ENCODE measurements around the gene IGSF9.

Gene IGSF9

DNA sequence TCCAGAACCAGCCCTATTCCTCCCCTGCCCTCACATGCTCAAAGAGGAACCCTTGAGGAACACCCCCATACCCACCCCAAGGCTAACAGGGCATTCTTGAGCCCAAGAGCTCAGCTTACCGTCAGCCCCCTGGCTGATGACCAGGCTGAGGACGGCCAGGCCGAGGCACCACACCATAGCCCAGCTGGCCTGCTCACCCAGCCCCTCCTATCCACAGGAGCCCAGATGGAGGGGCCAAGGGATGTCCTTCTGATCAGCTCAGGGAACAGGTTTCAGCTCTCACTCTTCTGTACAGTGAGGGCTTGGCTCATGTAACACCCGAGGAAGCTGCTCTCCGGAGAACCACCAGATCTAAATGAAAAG, 2.2 kb downstream of the IGSF9 start:
- Histone ChIP-seq H3K9ac (ENCODE audit: low read length) (no peak overlapping the region), H3K4me3 (ENCODE audit: low read length) (no peak overlapping the region), H3K36me3 (ENCODE audit: control insufficient read depth, insufficient read depth, low read length, severe bottlenecking) (no peaks in the 10 kb centered on the region), H3K27me3 (replicated peaks; ENCODE audit: control insufficient read depth, insufficient read depth, low read length) (peaks cover 45% of the 10 kb centered on the region), H3K9me3 (ENCODE audit: control insufficient read depth, low read length) (no peaks in the 10 kb centered on the region), H3K4me1 (ENCODE audit: control insufficient read depth, insufficient read depth, low read length) (peaks cover 13% of the 10 kb centered on the region)
- DNase-seq (ENCODE audit: low read depth): no peak

DNA sequence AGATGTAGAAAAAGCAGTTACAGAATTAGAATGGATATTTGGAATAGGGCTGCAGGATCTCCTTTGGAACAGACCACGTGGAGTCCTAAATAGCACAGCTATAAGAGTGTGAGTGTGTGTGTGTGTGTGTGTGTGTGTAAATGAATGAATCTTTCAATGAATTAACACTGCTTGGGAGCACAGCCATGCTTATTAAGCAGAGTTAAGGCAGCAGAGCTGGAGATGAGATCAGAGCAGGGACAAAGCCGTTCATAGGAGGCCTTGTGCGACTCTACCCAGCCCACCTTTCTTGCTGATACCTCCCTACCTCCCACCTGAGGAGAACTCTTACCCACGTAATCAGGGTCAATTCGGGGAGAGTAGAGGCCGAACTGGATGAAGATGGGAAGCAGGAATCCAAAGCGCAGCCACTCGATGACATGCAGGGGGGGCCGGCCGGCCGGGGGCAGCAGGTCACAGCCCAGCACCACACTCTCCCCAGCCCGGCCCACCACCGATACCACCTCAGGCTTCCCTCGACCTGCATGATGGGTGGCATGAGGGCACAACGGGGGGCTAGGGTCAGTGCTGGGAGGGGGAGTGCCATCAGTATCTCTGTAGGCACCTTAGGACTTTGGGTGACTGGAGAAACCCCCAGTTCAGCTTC, 2.7 kb downstream of the IGSF9 start:
- Histone ChIP-seq H3K27me3 (replicated peaks; ENCODE audit: control insufficient read depth, insufficient read depth, low read length) (peaks cover 47% of the 10 kb centered on the region), H3K4me1 (ENCODE audit: control insufficient read depth, insufficient read depth, low read length) (peaks cover 13% of the 10 kb centered on the region), H3K36me3 (ENCODE audit: control insufficient read depth, insufficient read depth, low read length, severe bottlenecking) (no peaks in the 10 kb centered on the region), H3K9me3 (ENCODE audit: control insufficient read depth, low read length) (no peaks in the 10 kb centered on the region), H3K4me3 (ENCODE audit: low read length) (no peak overlapping the region), H3K9ac (ENCODE audit: low read length) (no peak overlapping the region)
- no peak for DNase-seq (ENCODE audit: low read depth)

DNA sequence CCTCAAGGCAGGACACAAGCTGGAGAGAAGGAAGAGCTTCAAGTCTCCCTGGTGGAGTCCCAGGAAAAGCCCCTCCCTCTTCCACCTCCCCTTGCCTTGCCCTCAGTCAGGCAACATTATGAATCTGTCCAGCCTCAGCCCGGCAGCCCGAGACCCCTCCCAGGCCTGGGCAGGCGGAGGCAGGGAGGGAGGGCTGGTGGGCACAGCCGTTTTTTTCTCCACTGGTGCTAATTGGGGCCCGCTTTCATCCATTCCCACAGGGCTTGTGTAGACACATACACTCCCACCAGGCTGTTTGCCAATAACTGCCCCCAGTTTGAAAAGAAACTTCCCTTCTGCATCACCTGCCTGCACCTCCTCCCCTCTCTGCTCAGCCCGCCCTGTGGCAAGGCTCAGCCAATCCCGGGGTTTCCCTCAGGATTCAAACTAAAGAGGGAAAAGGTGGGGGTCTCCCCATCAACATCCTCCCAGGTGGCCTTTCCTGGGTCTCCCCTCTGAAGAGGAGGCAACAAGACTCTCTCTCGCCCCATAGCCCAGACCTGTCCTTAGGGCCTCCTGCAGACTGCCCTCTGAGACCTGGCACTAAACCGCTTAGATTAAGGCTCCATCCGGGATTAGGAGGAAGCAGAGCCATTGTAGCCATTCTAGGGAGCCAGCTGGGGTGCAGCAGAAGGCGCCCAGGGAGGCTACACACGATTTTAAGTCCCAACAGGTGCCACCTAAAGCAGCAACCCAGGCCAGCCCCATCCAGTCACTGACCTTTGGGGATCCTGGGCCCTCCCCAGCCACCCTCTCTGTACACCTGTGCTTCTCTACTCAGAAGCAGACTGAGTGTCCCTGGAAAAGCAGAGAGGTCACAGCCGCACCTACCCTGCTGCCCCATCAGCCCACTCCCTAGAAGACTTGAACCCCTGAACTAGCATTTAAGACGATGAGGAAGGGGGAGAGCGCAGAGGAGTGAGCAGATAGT, 3.5 kb downstream of the IGSF9 start:
- no peaks in the 10 kb centered on the region for H3K36me3 ChIP-seq (ENCODE audit: control insufficient read depth, insufficient read depth, low read length, severe bottlenecking)
- peaks cover 13% of the 10 kb centered on the region for H3K4me1 ChIP-seq (ENCODE audit: control insufficient read depth, insufficient read depth, low read length)
- peaks cover 47% of the 10 kb centered on the region for H3K27me3 ChIP-seq (replicated peaks; ENCODE audit: control insufficient read depth, insufficient read depth, low read length)
- no peak overlapping the region for H3K4me3 ChIP-seq (ENCODE audit: low read length)
- no peak for DNase-seq (ENCODE audit: low read depth)
- H3K9me3 ChIP-seq (ENCODE audit: control insufficient read depth, low read length): no peaks in the 10 kb centered on the region
- no peak overlapping the region for H3K9ac ChIP-seq (ENCODE audit: low read length)

DNA sequence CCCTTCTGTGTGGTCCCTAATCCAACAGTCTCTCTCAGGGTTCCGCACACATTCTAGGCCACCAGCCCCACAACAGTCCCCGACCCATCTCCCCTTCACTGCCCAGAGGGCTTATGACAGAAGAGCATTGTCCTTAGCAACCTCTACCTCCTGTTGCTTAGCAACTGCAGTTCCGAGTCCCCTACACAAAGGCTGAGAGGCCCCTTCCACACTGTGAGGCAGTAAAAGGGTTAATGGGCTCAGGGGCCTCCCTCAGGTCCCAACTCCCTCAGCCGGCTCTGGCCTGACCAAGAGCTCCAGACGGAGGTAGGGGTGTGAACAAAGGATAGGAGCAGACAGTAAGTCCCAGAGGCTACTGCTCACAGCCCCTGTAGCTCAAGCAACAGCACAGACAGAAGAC, 4.3 kb downstream of the IGSF9 start:
- no peaks in the 10 kb centered on the region for H3K36me3 ChIP-seq (ENCODE audit: control insufficient read depth, insufficient read depth, low read length, severe bottlenecking)
- H3K9ac ChIP-seq (ENCODE audit: low read length): no peak overlapping the region
- no peak overlapping the region for H3K4me3 ChIP-seq (ENCODE audit: low read length)
- H3K4me1 ChIP-seq (ENCODE audit: control insufficient read depth, insufficient read depth, low read length): peaks cover 13% of the 10 kb centered on the region
- H3K9me3 ChIP-seq (ENCODE audit: control insufficient read depth, low read length): no peaks in the 10 kb centered on the region
- no peak for DNase-seq (ENCODE audit: low read depth)
- H3K27me3 ChIP-seq (replicated peaks; ENCODE audit: control insufficient read depth, insufficient read depth, low read length): peaks cover 47% of the 10 kb centered on the region

DNA sequence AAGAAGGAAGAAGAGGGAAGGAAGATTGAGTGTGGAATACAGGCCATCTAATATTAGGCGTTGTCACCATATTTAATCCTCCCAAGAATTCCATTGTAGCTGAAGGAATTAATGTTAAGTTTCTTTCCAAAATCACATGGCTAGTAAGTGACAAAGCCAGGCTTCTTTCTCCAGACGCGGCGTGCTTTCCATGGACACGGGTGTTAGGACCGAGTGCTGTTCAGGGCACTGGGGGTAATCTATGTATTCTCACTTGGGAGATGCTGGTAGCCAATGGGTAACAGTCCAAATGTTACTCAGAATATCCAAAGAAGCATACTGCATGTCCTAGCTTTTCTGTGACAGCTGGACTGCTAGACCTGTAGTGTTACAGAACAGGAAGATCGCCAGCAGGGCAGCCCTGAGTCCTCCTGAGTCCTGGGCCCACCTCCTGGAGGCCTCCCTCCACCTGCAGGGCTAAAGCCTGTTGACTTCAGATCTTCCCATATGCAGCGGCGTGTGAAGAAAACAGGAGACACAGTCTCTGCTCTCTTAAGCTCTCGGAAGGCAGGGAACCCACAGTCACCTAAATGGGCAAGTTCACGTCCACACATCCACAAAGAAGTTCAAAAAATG, 5.3 kb downstream of the IGSF9 start:
- H3K4me3 ChIP-seq (ENCODE audit: low read length): no peak overlapping the region
- no peak for DNase-seq (ENCODE audit: low read depth)
- peaks cover 50% of the 10 kb centered on the region for H3K27me3 ChIP-seq (replicated peaks; ENCODE audit: control insufficient read depth, insufficient read depth, low read length)
- H3K4me1 ChIP-seq (ENCODE audit: control insufficient read depth, insufficient read depth, low read length): peaks cover 4% of the 10 kb centered on the region
- no peaks in the 10 kb centered on the region for H3K36me3 ChIP-seq (ENCODE audit: control insufficient read depth, insufficient read depth, low read length, severe bottlenecking)
- no peaks in the 10 kb centered on the region for H3K9me3 ChIP-seq (ENCODE audit: control insufficient read depth, low read length)
- H3K9ac ChIP-seq (ENCODE audit: low read length): no peak overlapping the region

DNA sequence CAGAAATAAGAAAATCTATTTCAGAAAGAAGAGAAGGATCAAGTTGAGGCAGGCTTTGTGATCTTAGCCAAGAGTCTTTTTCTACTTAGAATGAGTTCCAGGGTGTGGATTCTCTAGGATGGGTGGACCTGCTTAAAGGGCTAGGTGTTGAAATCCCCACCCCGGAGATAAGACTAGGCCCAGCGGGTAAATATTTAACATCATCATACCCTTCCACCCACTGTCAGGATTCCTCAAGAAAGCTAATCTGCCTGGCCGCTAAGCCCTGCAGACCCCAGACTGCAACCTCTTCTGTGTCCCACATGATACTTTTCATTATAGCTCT, 5.8 kb downstream of the IGSF9 start:
- no peak for DNase-seq (ENCODE audit: low read depth)
- H3K36me3 ChIP-seq (ENCODE audit: control insufficient read depth, insufficient read depth, low read length, severe bottlenecking): no peaks in the 10 kb centered on the region
- H3K4me3 ChIP-seq (ENCODE audit: low read length): no peak overlapping the region
- H3K9ac ChIP-seq (ENCODE audit: low read length): no peak overlapping the region
- peaks cover 4% of the 10 kb centered on the region for H3K4me1 ChIP-seq (ENCODE audit: control insufficient read depth, insufficient read depth, low read length)
- peaks cover 47% of the 10 kb centered on the region for H3K27me3 ChIP-seq (replicated peaks; ENCODE audit: control insufficient read depth, insufficient read depth, low read length)
- H3K9me3 ChIP-seq (ENCODE audit: control insufficient read depth, low read length): no peaks in the 10 kb centered on the region

DNA sequence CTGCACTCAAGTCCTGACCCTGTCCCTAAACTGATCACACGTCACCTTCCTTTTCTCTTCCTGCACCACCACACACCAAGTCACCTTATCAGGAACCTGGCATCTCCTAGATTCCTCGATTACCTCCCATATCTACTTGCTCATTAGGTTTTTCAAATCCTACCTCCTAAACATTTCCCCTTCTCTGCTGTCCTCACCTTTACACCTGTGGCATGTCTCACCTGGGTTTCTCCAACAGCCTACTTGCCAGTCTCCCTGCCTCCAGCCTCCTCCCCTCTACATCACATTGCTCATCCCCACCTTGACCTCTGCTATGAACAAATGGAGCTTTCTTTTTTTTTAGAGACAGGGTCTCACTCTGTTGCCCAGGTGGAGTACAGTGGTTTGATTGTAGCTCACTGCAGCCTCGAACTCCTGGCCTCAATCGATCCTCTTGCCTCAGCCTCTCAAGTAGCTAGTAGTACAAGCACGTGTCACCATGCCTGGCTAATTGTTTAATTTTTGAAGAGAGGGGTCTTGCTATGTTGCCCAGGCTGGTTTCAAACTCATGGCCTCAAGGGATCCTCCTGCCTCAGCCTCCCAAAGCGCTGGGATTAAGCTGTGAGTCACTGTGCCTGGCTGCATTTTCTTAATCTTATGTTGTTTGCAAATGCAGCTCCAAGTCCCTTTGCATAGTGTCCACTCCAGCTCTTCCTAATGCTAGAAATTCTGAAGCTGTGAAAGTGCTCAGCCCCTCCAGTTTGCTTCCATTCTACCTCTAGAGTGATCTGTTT, 6.3 kb downstream of the IGSF9 start:
- no peak for DNase-seq (ENCODE audit: low read depth)
- Histone ChIP-seq H3K4me1 (ENCODE audit: control insufficient read depth, insufficient read depth, low read length) (peaks cover 4% of the 10 kb centered on the region), H3K36me3 (ENCODE audit: control insufficient read depth, insufficient read depth, low read length, severe bottlenecking) (no peaks in the 10 kb centered on the region)

DNA sequence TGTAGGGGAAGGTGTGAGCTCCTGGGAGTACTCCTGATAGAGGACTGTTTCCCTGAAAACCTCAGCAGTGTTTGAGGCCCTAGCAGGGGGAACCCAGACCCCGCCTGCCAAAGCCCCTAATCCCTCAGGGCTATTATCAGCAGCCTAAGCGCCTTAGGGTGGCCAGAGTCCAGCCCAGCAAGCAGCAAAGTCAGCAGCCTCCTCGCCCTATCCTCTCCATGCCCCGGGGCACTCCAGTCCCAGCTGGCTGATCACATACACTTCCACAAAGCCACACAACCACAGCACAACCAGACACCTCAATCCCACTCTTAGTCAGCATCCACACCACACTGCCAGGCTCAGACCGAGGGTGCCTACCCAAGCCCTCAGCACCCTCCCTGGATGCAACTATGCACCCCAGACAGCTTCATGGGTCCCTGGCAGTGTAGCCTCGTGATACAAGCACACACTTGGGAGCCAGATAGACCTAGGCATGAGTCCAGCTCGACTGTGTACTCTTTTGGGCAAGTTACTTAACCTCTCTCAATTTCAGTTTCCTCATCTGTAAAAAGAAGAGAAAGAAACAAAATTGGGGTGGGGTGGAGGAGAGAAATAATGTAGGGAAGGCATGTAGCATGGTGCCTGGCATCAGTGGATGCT, 7.1 kb downstream of the IGSF9 start:
- H3K4me1 ChIP-seq (ENCODE audit: control insufficient read depth, insufficient read depth, low read length): peaks cover 4% of the 10 kb centered on the region
- no peak for DNase-seq (ENCODE audit: low read depth)
- H3K9me3 ChIP-seq (ENCODE audit: control insufficient read depth, low read length): no peaks in the 10 kb centered on the region
- no peak overlapping the region for H3K9ac ChIP-seq (ENCODE audit: low read length)
- peaks cover 38% of the 10 kb centered on the region for H3K27me3 ChIP-seq (replicated peaks; ENCODE audit: control insufficient read depth, insufficient read depth, low read length)
- no peak overlapping the region for H3K4me3 ChIP-seq (ENCODE audit: low read length)
- no peaks in the 10 kb centered on the region for H3K36me3 ChIP-seq (ENCODE audit: control insufficient read depth, insufficient read depth, low read length, severe bottlenecking)

More for the DNA sequence above, 6.3 kb downstream of the IGSF9 start:
- Histone ChIP-seq H3K27me3 (replicated peaks; ENCODE audit: control insufficient read depth, insufficient read depth, low read length) (peaks cover 45% of the 10 kb centered on the region), H3K9ac (ENCODE audit: low read length) (no peak overlapping the region), H3K9me3 (ENCODE audit: control insufficient read depth, low read length) (no peaks in the 10 kb centered on the region), H3K4me3 (ENCODE audit: low read length) (no peak overlapping the region)

DNA sequence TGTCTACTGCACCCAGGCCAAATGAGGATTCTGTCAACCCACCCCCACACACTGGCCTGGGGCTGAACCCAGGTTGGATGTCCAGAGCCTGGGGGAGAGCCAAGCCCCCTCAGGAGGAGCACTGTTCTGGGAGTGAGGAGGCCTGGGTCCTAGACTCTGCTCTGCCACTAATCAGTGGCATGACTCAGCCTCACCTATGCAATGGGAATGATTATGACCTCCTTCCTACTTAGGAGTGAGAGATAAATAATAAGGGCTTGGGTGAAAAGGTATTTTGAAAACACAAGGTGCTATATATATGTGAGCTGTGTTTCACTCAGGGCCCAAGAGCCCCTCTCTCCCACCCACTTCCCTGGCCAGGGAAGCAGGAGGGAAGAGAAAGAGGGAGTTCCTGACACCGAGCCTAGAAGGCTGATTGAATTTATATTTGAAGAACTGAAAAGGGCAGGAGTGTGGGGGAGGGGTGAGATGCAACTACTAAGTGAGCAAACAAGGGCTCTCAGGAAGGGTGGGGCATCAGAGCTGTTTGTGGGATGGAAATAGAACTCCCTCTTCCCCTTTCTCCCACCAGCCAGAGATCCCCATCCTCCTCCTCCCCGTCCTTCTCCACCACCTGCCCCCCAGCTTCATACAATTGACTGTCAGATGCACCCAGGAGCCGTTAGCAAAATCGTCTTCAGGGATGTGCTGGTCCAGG, 8.2 kb downstream of the IGSF9 start:
- Histone ChIP-seq H3K4me1 (ENCODE audit: control insufficient read depth, insufficient read depth, low read length) (peaks cover 4% of the 10 kb centered on the region), H3K9ac (ENCODE audit: low read length) (no peak overlapping the region), H3K9me3 (ENCODE audit: control insufficient read depth, low read length) (no peaks in the 10 kb centered on the region), H3K27me3 (replicated peaks; ENCODE audit: control insufficient read depth, insufficient read depth, low read length) (peaks cover 34% of the 10 kb centered on the region), H3K36me3 (ENCODE audit: control insufficient read depth, insufficient read depth, low read length, severe bottlenecking) (no peaks in the 10 kb centered on the region), H3K4me3 (ENCODE audit: low read length) (no peak overlapping the region)
- no peak for DNase-seq (ENCODE audit: low read depth)

DNA sequence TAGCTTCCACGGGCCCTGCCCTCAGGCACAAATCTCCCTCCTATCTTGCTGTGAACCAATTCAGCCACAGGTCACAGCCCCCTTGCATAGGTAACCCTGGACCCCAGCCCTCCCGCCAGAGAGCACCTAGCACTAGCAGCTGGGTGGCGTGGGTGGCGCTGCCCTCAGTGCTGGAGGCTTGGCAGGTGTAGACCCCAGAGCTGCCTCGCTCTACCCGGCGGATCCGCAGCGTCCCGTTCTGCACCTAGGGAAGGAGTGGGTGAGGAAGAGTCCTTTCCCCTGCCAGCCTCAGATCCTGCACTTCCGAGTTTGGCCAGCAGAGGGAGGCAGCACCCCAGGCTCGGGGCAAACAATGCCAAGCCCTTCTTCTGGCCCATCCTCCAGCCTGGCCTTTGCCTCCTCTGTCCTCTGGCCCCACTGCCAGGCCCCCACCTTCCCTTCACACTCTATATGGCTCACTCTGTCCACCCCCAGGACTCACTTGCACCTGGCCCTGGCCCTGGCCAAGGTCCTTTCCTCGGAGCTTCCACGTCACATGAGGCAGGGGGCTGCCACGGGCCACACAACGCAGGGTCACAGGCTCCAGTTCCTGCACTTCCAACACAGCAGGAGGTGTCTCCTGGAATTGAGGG, 9.0 kb downstream of the IGSF9 start:
- Histone ChIP-seq H3K9ac (ENCODE audit: low read length) (no peak overlapping the region), H3K4me1 (ENCODE audit: control insufficient read depth, insufficient read depth, low read length) (peaks cover 4% of the 10 kb centered on the region), H3K4me3 (ENCODE audit: low read length) (no peak overlapping the region), H3K27me3 (replicated peaks; ENCODE audit: control insufficient read depth, insufficient read depth, low read length) (peaks cover 26% of the 10 kb centered on the region), H3K9me3 (ENCODE audit: control insufficient read depth, low read length) (no peaks in the 10 kb centered on the region), H3K36me3 (ENCODE audit: control insufficient read depth, insufficient read depth, low read length, severe bottlenecking) (no peaks in the 10 kb centered on the region)
- peak; percentile 67 for DNase-seq (ENCODE audit: low read depth)
